HG02884 (cell line): ENCODE data around the gene KIAA1755.

Experiments used
- ATAC-seq: cut with Tn5 transposase; IDR thresholded peaks from one replicate; pipeline ENCODE4 v1.9.1; 2021; ENCODE audit warnings: mild to moderate bottlenecking, moderate library complexity; ENCODE audit not compliant: unreplicated experiment

KIAA1755 gene

GRCh38 chr20:38207621-38208020, 52.9 kb downstream of the KIAA1755 start:
- no peak for ATAC-seq

GRCh38 chr20:38205001-38205400, 55.5 kb downstream of the KIAA1755 start:
- ATAC-seq = no peak

DNA sequence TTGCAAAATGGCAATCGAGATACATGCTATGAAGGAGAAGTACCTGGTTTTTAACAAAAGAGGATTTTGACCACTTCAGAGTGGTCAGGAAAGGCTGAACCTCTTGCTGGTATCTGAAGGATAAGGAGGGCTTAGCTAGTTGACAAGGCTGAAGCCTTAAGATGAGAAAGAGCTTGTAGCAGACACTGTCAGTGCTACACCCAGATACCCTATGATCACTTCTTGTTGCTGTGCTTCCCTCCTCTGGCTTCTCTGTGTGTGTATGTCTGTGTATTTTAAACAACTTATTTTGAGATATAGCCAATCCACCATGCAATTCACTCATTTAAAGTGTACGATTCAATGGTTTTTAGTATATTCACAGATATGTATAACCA, 56.6 kb downstream of the KIAA1755 start:
- ATAC-seq = no peak

GRCh38 chr20:38203337-38203980, 57.1 kb downstream of the KIAA1755 start:
- ATAC-seq = no peak

GRCh38 chr20:38202982-38203293, 57.6 kb downstream of the KIAA1755 start:
- ATAC-seq = no peak

- ATAC-seq = no peak
Observed at GRCh38 chr20:38202153-38202981, 58.2 kb downstream of the KIAA1755 start.

GRCh38 chr20:38201356-38201755, 59.2 kb downstream of the KIAA1755 start:
- no peak for ATAC-seq

GRCh38 chr20:38200646-38201045, 59.9 kb downstream of the KIAA1755 start:
- no peak for ATAC-seq

GRCh38 chr20:38199501-38200390, 60.8 kb downstream of the KIAA1755 start:
- ATAC-seq = no peak

DNA sequence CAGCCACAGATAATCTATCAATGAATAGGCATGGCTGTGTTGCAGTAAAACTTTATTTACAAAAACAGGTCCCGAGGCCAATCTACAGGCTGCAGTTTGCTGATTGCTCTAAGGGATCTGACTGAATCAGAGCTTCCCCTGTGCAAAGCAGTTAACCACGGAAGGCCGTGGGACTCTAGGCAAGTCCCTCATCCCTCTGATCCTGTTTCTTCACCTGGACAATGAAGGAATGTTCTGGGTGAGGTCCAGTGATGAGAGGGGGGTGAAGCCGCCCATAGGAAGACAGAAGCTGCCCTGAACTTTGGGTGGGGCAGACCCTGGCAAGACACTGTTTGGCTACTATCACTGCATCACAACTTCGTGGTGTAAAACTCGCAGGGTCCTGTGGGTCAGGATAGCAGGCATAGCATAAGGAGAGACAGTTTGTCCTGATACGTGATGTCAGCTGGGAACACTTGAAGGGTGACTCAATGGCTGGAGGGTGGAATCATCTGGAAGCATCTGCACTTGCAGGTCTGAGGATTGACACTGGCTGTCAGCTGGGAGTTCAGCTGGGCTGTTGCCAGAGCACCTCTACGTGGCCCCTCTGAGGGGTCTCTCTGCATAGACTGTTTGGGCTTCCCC, 62.2 kb downstream of the KIAA1755 start:
- ATAC-seq = no peak

GRCh38 chr20:38197619-38198018, 62.9 kb downstream of the KIAA1755 start:
- no peak for ATAC-seq

DNA sequence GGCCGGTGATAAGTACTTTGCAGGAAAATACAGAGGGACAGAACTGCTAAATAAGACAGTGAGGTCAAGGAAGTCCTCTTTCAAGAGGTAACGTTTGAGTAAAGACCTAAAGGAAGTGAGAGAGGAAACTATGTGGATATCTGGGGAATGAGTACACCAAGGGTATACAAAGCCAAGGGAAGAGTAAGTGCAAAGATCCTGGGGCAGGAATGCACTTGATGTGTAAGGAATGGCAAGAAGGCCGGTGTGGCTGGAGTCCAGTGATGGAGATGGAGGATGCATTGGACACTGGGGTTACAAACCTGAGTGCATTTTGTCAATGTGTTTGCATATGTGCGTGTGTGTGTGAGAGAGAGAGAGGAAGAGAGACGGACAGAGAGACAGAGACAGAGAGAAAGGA, 63.3 kb downstream of the KIAA1755 start:
- no peak for ATAC-seq

GRCh38 chr20:38196592-38196991, 63.9 kb downstream of the KIAA1755 start:
- no peak for ATAC-seq

- no peak for ATAC-seq
Observed at GRCh38 chr20:38196076-38196475, 64.5 kb downstream of the KIAA1755 start.

GRCh38 chr20:38195521-38195920, 65.0 kb downstream of the KIAA1755 start:
- ATAC-seq = no peak

- ATAC-seq = no peak
Observed at GRCh38 chr20:38194971-38195504, 65.5 kb downstream of the KIAA1755 start.

DNA sequence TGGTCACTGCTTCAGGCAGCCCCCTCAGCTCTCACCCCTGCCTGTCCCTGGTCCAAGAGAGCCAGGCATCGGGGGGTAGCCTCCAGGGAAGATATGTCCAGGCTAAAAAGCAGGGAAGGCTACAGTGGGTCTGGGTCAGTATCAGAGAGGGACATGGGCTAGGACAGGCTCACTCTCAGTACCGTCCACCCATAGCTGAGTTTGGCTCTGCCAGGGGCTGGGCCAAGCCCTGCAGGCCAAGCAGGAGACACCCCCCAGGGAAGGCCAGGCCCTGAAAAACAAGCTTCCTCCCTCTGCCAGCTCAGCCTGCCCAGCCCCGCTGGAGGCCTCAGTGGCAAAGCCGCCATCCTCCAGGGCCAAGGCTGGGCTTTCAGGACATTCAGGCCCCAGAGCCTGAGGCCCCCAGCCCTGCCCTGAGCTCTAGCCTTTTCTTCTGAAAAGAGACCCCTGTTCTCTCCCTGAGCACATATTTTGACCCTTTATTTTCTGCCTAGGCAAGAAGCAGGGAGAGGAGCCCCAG, 66.9 kb downstream of the KIAA1755 start:
- no peak for ATAC-seq

DNA sequence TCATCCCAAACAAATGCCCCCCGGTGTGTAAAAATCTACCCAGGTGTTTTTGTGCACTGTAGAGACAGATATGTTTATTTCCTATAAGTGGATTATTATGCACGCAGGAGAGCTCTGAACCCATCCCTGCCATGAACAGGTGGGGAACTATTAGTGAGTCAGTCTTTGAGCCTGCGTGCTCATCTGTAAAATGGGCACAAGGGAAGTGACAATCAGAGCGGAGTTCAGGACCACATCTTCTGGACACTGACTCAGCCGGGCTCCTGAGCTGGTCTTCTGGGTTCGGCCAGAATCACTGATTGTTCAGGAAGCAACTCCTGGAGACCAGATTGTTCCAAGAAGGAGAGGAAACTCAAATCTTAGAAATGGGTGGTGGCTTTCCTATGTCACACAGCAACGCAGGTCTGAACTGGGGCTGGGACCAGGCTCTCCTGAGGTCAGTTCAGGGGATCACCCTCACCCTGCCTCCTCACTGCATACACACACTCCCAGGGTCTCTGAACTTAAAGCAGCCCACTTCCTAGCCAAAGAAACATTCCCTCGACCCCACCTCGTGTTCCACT, 68.1 kb downstream of the KIAA1755 start:
- ATAC-seq = no peak

- no peak for ATAC-seq
Observed at GRCh38 chr20:38191654-38192053, 68.9 kb downstream of the KIAA1755 start.

- ATAC-seq = no peak
Observed at GRCh38 chr20:38190936-38191371, 69.6 kb downstream of the KIAA1755 start.
